Neural progenitor cell (in vitro differentiated cells): ENCODE measurements around the gene MRM2. TPM values are rescaled to one million over a fixed set of nuclear protein-coding genes. Genes with fewer than 3 reads are reported as not detected.

Experiments
- DNase-seq: peaks from one replicate; pipeline ENCODE4 v3.0.0-alpha.2; 2016; ENCODE audit warnings: low spot score
- H2AFZ ChIP-seq: fragments of 200-600 bp; sonication (generic); replicated peaks from 2 replicates; pipeline ENCODE4 v1.6.1; 2016; ENCODE audit warnings: antibody characterized with exemption
- H3F3A ChIP-seq: fragments of 200-600 bp; sonication (generic); 2 replicates; pipeline ENCODE4 v1.6.1; 2016; ENCODE audit warnings: antibody characterized with exemption, low read depth
- H3K27ac ChIP-seq: fragments of 200-600 bp; sonication (generic); 2 replicates; pipeline ENCODE4 v1.5.1; 2016; ENCODE audit warnings: mild to moderate bottlenecking
- H3K27me3 ChIP-seq: fragments of 200-600 bp; sonication (generic); 2 replicates; pipeline ENCODE4 v1.6.1; 2016; ENCODE audit warnings: mild to moderate bottlenecking, moderate library complexity
- H3K36me3 ChIP-seq: fragments of 200-600 bp; sonication (generic); 2 replicates; pipeline ENCODE4 v1.5.1; 2016
- H3K4me1 ChIP-seq: fragments of 200-600 bp; sonication (generic); 2 replicates; pipeline ENCODE4 v1.6.1; 2016; ENCODE audit warnings: mixed run types
- H3K4me2 ChIP-seq: fragments of 200-600 bp; sonication (generic); 2 replicates; pipeline ENCODE4 v1.6.1; 2016
- H3K4me3 ChIP-seq: fragments of 200-600 bp; sonication (generic); 2 replicates; pipeline ENCODE4 v1.5.1; 2016
- H3K79me2 ChIP-seq: fragments of 200-600 bp; sonication (generic); 2 replicates; pipeline ENCODE4 v1.6.1; 2016; ENCODE audit warnings: low read depth
- H3K9ac ChIP-seq: fragments of 200-600 bp; sonication (generic); 2 replicates; pipeline ENCODE4 v1.6.1; 2016
- H3K9me3 ChIP-seq: fragments of 200-600 bp; sonication (generic); 2 replicates; pipeline ENCODE4 v1.5.1; 2016; ENCODE audit warnings: low read depth
- H4K20me1 ChIP-seq: fragments of 200-600 bp; sonication (generic); 2 replicates; pipeline ENCODE4 v1.6.1; 2016; ENCODE audit warnings: low read depth
- H3K27ac Mint-ChIP-seq: 3 replicates; pipeline ENCODE4 v1.8.0; 2021; ENCODE audit warnings: mixed read lengths
- H3K27me3 Mint-ChIP-seq: 2 replicates; pipeline ENCODE4 v1.8.0; 2022; ENCODE audit warnings: low read depth, mild to moderate bottlenecking, inconsistent platforms, moderate library complexity, mixed read lengths; ENCODE audit not compliant: insufficient read depth
- H3K36me3 Mint-ChIP-seq: 3 replicates; pipeline ENCODE4 v1.8.0; 2021; ENCODE audit warnings: mixed read lengths
- H3K4me1 Mint-ChIP-seq: 3 replicates; pipeline ENCODE4 v1.8.0; 2021; ENCODE audit warnings: mixed read lengths
- H3K4me3 Mint-ChIP-seq: 3 replicates; pipeline ENCODE4 v1.8.0; 2021; ENCODE audit warnings: mild to moderate bottlenecking, moderate library complexity, mixed read lengths
- H3K9me3 Mint-ChIP-seq: 3 replicates; pipeline ENCODE4 v1.8.0; 2020; ENCODE audit warnings: mixed read lengths
- CTCF ChIP-seq: fragments of 200-600 bp; sonication (generic); IDR thresholded peaks from 2 replicates; pipeline ENCODE4 v1.5.1; 2017; ENCODE audit warnings: antibody characterized with exemption, mild to moderate bottlenecking
- EZH2 ChIP-seq: fragments of 200-600 bp; sonication (generic); IDR thresholded peaks from 2 replicates; pipeline ENCODE4 v1.6.1; 2017; ENCODE audit warnings: antibody characterized with exemption, mild to moderate bottlenecking, moderate library complexity
- EZH2phosphoT487 ChIP-seq: fragments of 200-600 bp; sonication (generic); IDR thresholded peaks from 2 replicates; pipeline ENCODE4 v1.6.1; 2017; ENCODE audit warnings: antibody characterized with exemption
- total RNA-seq: library from RNA; depleted of rRNA; stranded (reverse); fragments of >200 nt; gene quantifications from 2 replicates; pipeline ENCODE4 v1.2.3, GENCODE V29; 2015; ENCODE audit warnings: low replicate concordance

Gene MRM2
- total RNA-seq, 1 donor from 2014 or later, result 34.3 TPM

- H3K4me3 ChIP-seq, result no peak overlapping the region
- no peaks in the 10 kb centered on the region for H3K79me2 ChIP-seq
- H3K27me3 ChIP-seq, result no peaks in the 10 kb centered on the region
- peaks cover 24% of the 10 kb centered on the region for H3K4me1 ChIP-seq
- no peak overlapping the region for H3K9ac ChIP-seq
- no peaks in the 10 kb centered on the region for H3K36me3 ChIP-seq
- Mint-ChIP-seq H3K9me3 (peaks cover 7% of the 10 kb centered on the region), H3K27me3 (peaks cover 4% of the 10 kb centered on the region), H3K27ac (no peak overlapping the region), H3K4me1 (peaks cover 26% of the 10 kb centered on the region), H3K4me3 (peak overlapping the region; percentile 9), H3K36me3 (peaks cover 13% of the 10 kb centered on the region)
- TF ChIP-seq CTCF (no peak), EZH2phosphoT487 (no peak), EZH2 (no peak)
- H3K9me3 ChIP-seq, result no peaks in the 10 kb centered on the region
- H3F3A ChIP-seq, result peaks cover 20% of the 10 kb centered on the region
- H3K4me2 ChIP-seq, result no peak overlapping the region
- no peak overlapping the region for H3K27ac ChIP-seq
- DNase-seq, result no peak
- peaks cover 7% of the 10 kb centered on the region for H4K20me1 ChIP-seq
- no peak overlapping the region for H2AFZ ChIP-seq
These were observed 24.9 kb upstream of the MRM2 start for GRCh38 chr7:2266911-2267310.

GRCh38 chr7:2264158-2264557 lies 22.2 kb upstream of the MRM2 start:
- Histone ChIP-seq H4K20me1 (no peaks in the 10 kb centered on the region), H3K4me2 (no peak overlapping the region), H3K79me2 (no peaks in the 10 kb centered on the region), H3K36me3 (no peaks in the 10 kb centered on the region), H3K27me3 (no peaks in the 10 kb centered on the region), H3K9ac (no peak overlapping the region), H3K4me3 (no peak overlapping the region), H2AFZ (no peak overlapping the region), H3K4me1 (no peaks in the 10 kb centered on the region), H3F3A (no peaks in the 10 kb centered on the region), H3K27ac (no peak overlapping the region), H3K9me3 (no peaks in the 10 kb centered on the region)
- Mint-ChIP-seq H3K36me3 (peaks cover 13% of the 10 kb centered on the region), H3K27ac (peak overlapping the region; percentile 13), H3K4me3 (no peak overlapping the region), H3K27me3 (peaks cover 6% of the 10 kb centered on the region), H3K4me1 (peaks cover 8% of the 10 kb centered on the region), H3K9me3 (peaks cover 7% of the 10 kb centered on the region)
- DNase-seq, result no peak
- no peak for TF ChIP-seq EZH2phosphoT487
- TF ChIP-seq EZH2, result no peak
- TF ChIP-seq CTCF, result no peak

GRCh38 chr7:2263176-2263575 lies 21.2 kb upstream of the MRM2 start:
- Mint-ChIP-seq H3K4me3 (no peak overlapping the region), H3K9me3 (peaks cover 5% of the 10 kb centered on the region), H3K27ac (no peak overlapping the region), H3K27me3 (peaks cover 5% of the 10 kb centered on the region), H3K36me3 (peaks cover 12% of the 10 kb centered on the region), H3K4me1 (peaks cover 6% of the 10 kb centered on the region)
- TF ChIP-seq CTCF (no peak), EZH2phosphoT487 (no peak), EZH2 (no peak)
- no peaks in the 10 kb centered on the region for H3K27me3 ChIP-seq
- no peak overlapping the region for H3K9ac ChIP-seq
- H3K79me2 ChIP-seq, result no peaks in the 10 kb centered on the region
- H3K4me3 ChIP-seq, result no peak overlapping the region
- H3K27ac ChIP-seq, result no peak overlapping the region
- no peaks in the 10 kb centered on the region for H3K36me3 ChIP-seq
- no peaks in the 10 kb centered on the region for H4K20me1 ChIP-seq
- no peak overlapping the region for H3K4me2 ChIP-seq
- no peaks in the 10 kb centered on the region for H3K9me3 ChIP-seq
- H2AFZ ChIP-seq, result no peak overlapping the region
- no peaks in the 10 kb centered on the region for H3F3A ChIP-seq
- H3K4me1 ChIP-seq, result no peaks in the 10 kb centered on the region
- no peak for DNase-seq

GRCh38 chr7:2261611-2262010 lies 19.6 kb upstream of the MRM2 start:
- peaks cover 4% of the 10 kb centered on the region for H3K4me1 Mint-ChIP-seq
- H3K36me3 ChIP-seq, result no peaks in the 10 kb centered on the region
- no peak overlapping the region for H3K4me2 ChIP-seq
- no peaks in the 10 kb centered on the region for H3K79me2 ChIP-seq
- H3K27me3 ChIP-seq, result no peaks in the 10 kb centered on the region
- H3K9me3 ChIP-seq, result no peaks in the 10 kb centered on the region
- no peak for DNase-seq
- no peak for TF ChIP-seq EZH2
- no peak for TF ChIP-seq CTCF
- no peak for TF ChIP-seq EZH2phosphoT487
- H3K36me3 Mint-ChIP-seq, result peaks cover 9% of the 10 kb centered on the region
- H3K27me3 Mint-ChIP-seq, result peaks cover 5% of the 10 kb centered on the region
- no peak overlapping the region for H3K27ac ChIP-seq
- H3K27ac Mint-ChIP-seq, result no peak overlapping the region
- no peak overlapping the region for H3K4me3 ChIP-seq
- no peaks in the 10 kb centered on the region for H3K4me1 ChIP-seq
- no peak overlapping the region for H3K9ac ChIP-seq
- no peak overlapping the region for H3K4me3 Mint-ChIP-seq
- no peak overlapping the region for H2AFZ ChIP-seq
- peaks cover under 1% of the 10 kb centered on the region for H3K9me3 Mint-ChIP-seq
- no peaks in the 10 kb centered on the region for H3F3A ChIP-seq
- no peaks in the 10 kb centered on the region for H4K20me1 ChIP-seq
